Left renal cortex interstitium (tissue), 4 donors: ENCODE data around the gene ORAI1. TPM values are rescaled to one million over a fixed set of nuclear protein-coding genes. Genes with fewer than 3 reads are reported as not detected.
"Not testable (repeated sequence)": the region's sequence is repeated elsewhere in the genome, so short reads cannot be mapped to it uniquely, and the experiment has no call there.

ENCODE experiments used
- DNase-seq, 4 donors: peaks; one replicate each; pipeline ENCODE4 v3.0.0-alpha.2; 2013; ENCODE audit warnings: low read depth in 4 of 4, low spot score in 2 of 4, missing footprints in 1 of 4
- polyA plus RNA-seq, 4 donors: library from polyadenylated mRNA; unstranded; fragments of 120-200 nt; gene quantifications; one replicate each; pipeline ENCODE4 v1.2.1, GENCODE V29; 2013; ENCODE audit not compliant: insufficient read length in 4 of 4

The ORAI1 gene
- polyA plus RNA-seq, 4 donors, result 10.8 to 18.2 (median 14.6) TPM

DNA sequence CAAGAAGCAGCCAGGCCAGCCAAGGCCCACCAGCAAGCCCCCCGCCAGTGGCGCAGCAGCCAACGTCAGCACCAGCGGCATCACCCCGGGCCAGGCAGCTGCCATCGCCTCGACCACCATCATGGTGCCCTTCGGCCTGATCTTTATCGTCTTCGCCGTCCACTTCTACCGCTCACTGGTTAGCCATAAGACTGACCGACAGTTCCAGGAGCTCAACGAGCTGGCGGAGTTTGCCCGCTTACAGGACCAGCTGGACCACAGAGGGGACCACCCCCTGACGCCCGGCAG lies 15.0 kb downstream of the ORAI1 start:
- DNase-seq, result no peak

GRCh38 chr12:121648458-121649028 lies 22.2 kb downstream of the ORAI1 start:
- DNase-seq, result no peak

DNA sequence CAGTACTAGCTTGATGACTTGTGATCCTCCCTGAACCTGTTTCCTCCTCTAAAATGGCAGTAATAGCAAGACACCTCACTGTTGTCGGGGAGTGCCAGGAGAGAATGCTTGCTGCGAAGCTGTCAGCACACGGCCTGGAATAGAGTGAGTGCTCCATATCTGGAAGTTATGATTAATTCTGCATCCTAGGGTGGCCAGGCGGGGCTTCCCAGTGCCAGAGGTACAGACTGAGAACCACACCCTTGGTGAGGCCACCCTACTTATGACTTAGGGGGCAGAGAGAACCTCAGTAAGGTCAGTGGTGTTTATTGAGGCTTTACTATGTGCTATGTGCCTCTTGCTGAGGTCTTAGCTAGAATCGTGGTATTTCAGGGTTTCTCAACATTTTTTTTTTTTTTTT lies 23.0 kb downstream of the ORAI1 start:
- no peak for DNase-seq

- no peak for DNase-seq
Observed at GRCh38 chr12:121649819-121650353, 23.6 kb downstream of the ORAI1 start.

DNA sequence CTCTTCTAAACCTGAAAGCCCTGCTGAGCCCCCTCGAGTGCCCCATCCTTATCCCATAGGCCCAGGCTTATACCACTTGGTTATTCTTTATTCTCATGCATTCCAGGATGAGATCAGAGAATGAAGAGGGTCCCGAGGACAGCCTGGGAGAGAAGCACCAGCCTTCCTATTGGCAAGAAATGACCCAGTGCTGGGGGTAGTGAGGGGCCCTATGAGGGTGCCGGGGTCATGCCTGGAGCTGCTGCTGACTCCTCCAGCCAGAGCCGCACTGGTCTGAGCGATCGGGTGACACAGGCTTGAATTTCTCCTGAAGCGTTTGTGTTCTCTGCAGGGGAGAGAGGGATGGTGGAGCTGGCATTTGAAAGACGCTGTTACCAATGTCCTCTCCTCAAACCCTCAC lies 25.0 kb downstream of the ORAI1 start:
- no peak for DNase-seq

GRCh38 chr12:121652767-121653497 lies 26.6 kb downstream of the ORAI1 start:
- no peak for DNase-seq

DNA sequence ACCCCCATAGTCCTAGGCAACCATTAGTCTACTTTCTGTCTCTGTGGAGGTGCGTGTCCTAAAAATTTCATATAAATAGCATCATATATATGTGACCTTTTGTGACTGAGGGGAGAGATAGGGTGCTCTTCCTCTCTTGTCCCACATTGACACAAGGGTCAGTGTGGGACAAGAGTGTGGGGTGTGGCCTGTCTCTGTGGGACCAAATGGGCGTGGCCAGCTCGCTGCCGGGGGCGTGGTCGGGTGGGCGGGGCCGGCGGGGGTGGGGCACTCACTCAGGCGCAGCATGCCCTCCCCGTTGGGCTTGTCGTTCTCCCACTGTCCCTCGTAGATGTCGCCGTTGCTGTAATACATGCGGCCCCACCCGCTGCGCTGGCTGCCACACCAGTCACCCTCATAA lies 27.7 kb downstream of the ORAI1 start:
- DNase-seq, result no peak

DNA sequence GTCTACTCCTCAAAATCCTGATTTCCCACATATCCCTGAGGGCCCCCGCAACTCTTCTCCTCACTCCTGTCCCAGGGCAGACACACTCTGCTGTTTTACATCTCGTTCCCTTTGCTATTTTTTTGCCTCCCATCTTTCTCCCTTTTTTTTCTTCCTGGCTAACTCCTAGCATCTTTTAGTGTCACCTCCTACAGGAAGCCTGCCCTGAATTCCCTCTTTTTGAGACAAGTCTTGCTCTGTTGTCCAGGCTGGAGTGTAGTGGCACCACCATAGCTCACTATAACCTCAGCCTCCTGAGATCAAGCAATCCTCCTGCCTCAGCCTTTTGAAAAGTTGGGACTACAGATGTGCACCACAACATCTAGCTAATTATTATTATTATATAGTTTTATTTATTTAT lies 29.8 kb downstream of the ORAI1 start:
- no peak for DNase-seq

DNA sequence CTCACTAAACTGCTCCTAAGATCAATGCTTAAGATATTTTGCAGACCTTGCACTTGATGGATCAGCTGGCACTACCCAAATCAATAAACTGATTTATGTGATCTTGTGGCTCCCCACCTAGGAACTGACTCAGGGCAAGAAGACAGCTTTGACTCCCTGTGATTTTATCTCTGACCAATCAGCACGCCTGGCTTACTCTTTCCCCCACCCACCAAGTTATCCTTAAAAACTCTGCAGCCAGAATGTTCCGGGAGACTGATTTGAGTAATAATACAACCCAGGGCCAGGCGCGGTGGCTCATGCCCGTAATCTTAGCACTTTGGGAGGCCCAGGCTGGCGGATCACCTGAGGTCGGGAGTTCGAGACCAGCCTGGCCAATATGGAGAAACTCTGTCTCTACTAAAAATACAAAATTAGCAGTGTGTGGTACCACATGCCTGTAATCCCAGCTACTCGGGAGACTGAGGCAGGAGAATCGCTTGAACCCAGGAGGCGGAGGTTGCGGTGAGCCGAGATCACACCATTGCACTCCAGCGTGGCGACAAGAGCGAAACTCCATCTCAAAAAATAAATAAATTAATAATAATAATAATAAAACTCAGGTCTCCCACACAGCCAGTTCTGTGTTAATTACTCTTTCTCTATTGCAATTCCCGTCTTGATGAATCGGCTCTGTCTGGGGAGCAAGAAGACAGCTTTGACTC lies 31.1 kb downstream of the ORAI1 start:
- no peak for DNase-seq

DNA sequence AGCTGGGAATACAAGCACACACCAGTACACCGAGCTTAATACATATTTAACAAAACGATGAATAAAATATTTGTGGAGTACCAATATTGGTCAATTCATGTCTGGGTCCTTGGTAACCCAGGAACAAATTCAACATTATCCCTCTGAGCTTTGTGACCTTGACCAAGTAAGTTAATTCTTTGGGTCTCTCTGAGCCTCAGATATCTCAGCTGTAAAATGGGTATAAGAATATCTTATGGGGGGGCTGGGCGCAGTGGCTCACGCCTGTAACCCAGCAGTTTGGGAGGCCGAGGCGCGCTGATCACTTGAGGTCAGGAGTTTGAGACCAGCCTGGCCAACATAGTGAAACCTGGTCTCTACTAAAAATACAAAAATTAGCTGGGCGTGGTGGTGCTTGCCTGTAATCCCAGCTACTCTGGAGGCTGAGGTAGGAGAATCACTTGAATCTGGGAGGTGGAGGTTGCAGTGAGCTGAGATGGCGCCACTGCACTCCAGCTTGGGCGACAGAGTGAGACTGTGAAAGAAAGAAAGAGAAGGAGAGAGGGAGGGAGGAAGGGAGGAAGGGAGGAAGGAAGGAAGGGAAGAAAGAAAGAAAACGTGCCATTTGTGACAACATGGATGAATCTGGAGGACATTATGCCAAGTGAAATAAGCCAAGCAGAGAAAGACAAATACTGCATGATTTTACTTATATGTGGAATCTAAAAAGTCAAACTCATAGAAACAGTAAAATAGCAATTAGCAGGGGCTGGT lies 35.2 kb downstream of the ORAI1 start:
- not testable (repeated sequence) for DNase-seq

DNA sequence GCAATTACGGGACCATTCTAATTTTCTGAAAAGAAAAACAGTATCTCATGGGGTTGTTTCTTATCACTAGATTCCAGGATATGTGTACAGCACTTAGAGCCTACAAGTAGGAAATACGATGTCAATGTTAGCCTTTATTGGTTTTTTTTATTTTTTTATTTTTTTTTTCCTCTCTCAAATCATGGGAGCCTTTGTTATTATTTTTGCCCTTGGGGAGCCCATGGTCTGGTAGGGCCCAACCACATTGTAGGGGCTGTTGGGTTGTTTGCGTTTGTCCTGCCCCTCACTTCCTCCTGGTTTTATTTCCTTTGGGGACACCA lies 37.2 kb downstream of the ORAI1 start:
- DNase-seq, result no peak

- not testable (repeated sequence) for DNase-seq
Observed at GRCh38 chr12:121666829-121667228, 40.5 kb downstream of the ORAI1 start.

DNA sequence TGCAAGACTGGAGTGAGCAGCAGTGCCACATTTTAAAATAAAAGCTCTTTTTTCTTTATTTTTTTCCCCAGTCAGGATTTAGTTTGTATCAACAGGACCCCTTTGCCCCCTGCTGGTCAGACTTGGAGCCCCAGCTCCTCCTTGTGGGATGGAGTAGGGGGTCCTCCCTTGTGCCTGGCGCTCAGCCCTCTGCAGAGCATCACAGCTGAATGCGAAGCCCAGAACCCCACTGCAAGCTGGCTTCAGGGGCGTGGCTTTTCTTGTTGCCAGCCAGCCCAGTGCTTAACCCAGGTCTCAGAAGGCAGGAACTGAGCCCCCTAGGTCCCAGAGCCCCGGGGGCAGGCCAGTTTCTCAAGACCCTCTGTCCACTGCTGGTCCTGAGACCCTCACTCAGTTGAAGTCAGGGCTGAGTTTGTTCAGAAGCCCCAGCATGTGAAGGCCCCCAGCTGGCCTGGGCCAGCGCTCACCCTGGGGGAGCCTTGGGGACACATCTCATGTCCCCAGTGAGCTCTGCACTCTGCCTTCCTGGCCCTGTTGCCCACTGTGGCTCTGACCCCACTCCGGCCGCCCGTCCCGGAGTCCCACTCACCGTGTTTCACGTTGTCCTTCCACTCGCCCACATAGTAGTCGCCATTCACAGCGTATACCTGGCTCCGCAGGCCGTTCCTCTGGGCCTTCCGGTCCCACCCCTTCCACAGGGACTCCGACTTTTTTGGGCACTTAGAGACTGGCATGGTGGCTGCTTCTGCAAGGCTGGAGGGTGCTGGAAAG lies 42.6 kb downstream of the ORAI1 start:
- DNase-seq, result no peak

GRCh38 chr12:121669521-121669900 lies 43.2 kb downstream of the ORAI1 start, which contains the start of gene MORN3:
Gene MORN3, minus strand, starts transcription at chr12:121669654. Its CDS starts 171 bp downstream, at chr12:121669483.
- DNase-seq, result no peak

GRCh38 chr12:121673013-121673511 lies 46.7 kb downstream of the ORAI1 start:
- no peak for DNase-seq

DNA sequence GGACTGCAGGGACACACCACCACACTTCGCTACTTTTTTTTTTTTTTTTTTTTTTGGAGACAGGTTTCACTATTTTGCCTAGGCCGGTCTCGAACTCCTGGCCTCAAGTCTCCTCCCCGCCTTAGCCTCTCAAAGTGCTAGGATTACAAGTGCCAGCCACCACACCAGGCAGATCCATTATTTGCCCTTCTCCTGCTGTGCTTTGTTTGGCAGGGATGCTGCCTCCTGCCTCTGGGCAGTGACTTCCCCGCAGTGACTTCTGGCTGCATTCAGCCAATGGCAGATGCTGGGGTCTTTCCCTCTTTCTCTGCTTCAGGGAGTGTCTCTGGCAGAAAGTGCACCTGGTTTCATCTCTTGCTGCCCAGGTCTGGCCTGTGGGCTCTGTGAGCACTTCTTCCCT lies 49.9 kb downstream of the ORAI1 start:
- DNase-seq, result no peak

- DNase-seq, result no peak
Observed at GRCh38 chr12:121678305-121678704, 52.0 kb downstream of the ORAI1 start.

- no peak for DNase-seq
Observed at GRCh38 chr12:121678716-121679300, 52.5 kb downstream of the ORAI1 start.

- DNase-seq, result not testable (repeated sequence)
Observed at GRCh38 chr12:121679661-121680197, 53.4 kb downstream of the ORAI1 start.

DNA sequence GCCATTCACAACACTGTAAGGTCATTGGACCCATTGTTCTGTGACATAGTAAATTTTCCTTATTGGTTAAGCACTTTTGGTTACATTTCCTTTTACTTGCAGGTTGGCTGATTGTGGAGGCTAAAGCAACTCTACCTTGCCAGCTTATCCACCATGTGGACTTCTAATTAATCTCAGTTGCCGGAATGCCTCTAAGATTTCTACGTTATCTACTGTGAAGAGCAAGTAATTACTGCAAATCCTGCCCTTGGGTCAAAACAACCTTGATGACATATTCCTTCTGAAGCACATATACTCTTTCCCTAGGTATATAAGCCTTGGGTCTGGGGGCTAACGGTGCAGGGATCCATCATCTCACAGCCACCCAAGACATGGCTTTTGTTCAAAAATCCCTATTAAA lies 62.6 kb downstream of the ORAI1 start:
- no peak for DNase-seq
